ENCODE results near the gene SDK2.

Gene SDK2

GRCh38 chr17:73352261-73352660 is 292.0 kb downstream of the SDK2 start:
- no peak for DNase-seq

- DNase-seq: no peak
Observed at GRCh38 chr17:73351764-73352163, 292.5 kb downstream of the SDK2 start.

- DNase-seq: no peak
Observed at GRCh38 chr17:73350864-73351263, 293.4 kb downstream of the SDK2 start.

- DNase-seq: no peak
Observed at GRCh38 chr17:73349647-73350046, 294.6 kb downstream of the SDK2 start.

- DNase-seq: no peak
Observed at GRCh38 chr17:73349138-73349537, 295.1 kb downstream of the SDK2 start.

- no peak for DNase-seq
Observed at GRCh38 chr17:73348829-73349095, 295.5 kb downstream of the SDK2 start.

- no peak for DNase-seq
Observed at GRCh38 chr17:73348018-73348828, 296.0 kb downstream of the SDK2 start.

- no peak for DNase-seq
Observed at GRCh38 chr17:73347351-73347750, 296.9 kb downstream of the SDK2 start.

GRCh38 chr17:73346501-73347162 is 297.6 kb downstream of the SDK2 start:
- DNase-seq: no peak

- DNase-seq: no peak
Observed at GRCh38 chr17:73343739-73344454, 300.3 kb downstream of the SDK2 start.

- no peak for DNase-seq
Observed at GRCh38 chr17:73343168-73343634, 301.0 kb downstream of the SDK2 start.

GRCh38 chr17:73342541-73343167 is 301.6 kb downstream of the SDK2 start:
- DNase-seq: no peak

GRCh38 chr17:73342050-73342522 is 302.2 kb downstream of the SDK2 start:
- peak; percentile 63 for DNase-seq

GRCh38 chr17:73341350-73342049 is 302.7 kb downstream of the SDK2 start:
- DNase-seq: no peak

- DNase-seq: no peak
Observed at GRCh38 chr17:73340093-73340596, 304.1 kb downstream of the SDK2 start.

- DNase-seq: no peak
Observed at GRCh38 chr17:73338566-73339197, 305.6 kb downstream of the SDK2 start.

GRCh38 chr17:73338050-73338521 is 306.2 kb downstream of the SDK2 start:
- DNase-seq: no peak

GRCh38 chr17:73337330-73337710 is 306.9 kb downstream of the SDK2 start:
- DNase-seq: no peak

GRCh38 chr17:73336408-73337329 is 307.6 kb downstream of the SDK2 start:
- no peak for DNase-seq

GRCh38 chr17:73335591-73336407 is 308.4 kb downstream of the SDK2 start:
- no peak for DNase-seq

Measured in SHP77 treated with DMSO at 0.1 percent for 48 hours (cell line).